Middle frontal gyrus (tissue), 1 donor: ENCODE data around the gene COL4A1.

ENCODE experiments used
- DNase-seq: peaks from one replicate; pipeline ENCODE4 v3.0.0-alpha.2; 2015; ENCODE audit warnings: low spot score; ENCODE audit errors: extremely low spot score

COL4A1 gene

DNA sequence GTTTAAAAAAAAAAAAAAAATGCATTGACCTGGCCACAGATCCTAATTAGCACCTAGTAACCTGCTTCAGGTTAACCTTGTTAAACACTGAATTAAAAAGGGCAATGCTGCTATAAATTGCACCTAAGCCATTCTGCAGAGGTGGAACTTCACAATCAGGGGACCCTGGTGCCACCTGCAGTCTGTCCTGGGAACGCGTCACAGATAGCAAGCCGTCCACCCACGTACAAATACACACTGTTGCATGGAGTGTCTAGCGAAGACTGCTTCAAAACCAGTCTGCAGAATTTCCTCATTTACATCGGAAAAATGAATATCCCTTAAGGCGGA lies 169.3 kb downstream of the COL4A1 start:
- no peak for DNase-seq

DNA sequence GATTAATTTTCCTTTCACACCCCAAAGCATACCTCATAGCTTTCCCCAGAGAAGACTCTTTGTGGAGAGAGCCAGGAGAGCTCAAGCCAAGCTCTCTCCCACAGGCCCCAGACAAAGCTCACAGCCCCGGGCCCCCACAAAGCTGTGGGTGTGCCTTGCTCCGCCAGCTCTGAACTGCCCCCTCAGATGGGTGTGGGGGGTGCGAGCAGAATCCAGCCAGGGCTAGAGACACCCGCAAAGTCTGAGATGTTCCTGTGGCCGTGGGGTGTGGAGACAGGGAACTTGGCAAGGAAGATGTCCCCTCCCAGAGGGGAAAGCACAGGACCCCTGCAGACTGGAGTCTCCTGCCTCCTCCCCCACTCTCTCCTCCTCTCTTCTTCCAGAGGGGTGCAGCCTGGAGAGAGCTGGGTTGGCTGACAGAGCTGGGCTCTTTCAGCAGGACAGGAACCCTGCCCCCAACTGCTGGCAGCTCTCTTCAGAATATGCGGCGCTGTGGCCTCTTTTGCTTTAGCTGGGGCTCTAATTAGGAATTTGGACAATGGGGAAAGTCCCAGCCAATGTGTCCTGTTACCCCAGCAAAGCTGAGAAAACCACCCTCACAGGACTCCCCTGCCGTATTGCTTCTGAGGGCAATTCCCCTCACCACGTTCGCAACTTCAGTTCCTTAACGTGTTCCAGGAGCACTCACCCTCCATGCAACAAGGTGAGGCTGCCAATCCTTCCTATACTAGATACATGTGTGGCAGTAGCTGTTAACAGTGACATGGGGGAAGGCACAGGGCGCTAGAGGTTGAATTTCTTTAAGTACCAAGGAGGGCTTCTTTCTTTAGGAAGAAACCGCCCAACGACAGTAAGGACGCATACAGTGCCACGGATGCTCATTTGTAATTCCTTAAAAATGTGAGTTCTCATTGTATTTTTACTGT lies 170.0 kb downstream of the COL4A1 start:
- no peak for DNase-seq

DNA sequence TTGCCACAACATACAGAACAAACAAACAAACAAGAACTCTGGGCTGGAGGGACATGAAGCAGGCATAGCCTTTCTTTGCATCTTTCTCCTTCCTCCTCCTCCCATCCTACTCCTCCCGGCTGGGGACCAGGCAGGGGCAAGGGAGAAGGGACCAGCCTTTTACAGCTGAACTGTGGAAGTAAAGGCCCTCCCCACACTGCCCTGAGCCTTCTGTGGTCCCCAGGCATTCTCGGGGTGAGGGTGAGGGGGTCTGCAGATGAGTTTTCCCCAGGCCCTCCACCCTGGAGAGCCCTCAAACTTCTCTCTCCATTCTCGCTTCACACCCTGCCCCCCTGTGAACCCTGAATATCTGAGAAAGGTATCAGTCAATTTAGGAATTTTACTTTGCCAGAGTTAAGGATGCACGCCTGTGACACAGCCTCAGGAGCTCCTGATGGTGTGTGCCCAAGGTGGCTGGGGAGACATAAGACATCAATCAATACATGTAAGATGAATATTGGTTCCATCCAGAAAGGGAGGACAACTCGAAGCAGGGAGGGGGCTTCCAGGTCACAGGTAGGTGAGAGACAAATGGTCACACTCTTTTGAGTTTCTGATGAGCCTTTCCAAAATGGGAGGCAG lies 170.9 kb downstream of the COL4A1 start:
- DNase-seq: no peak

DNA sequence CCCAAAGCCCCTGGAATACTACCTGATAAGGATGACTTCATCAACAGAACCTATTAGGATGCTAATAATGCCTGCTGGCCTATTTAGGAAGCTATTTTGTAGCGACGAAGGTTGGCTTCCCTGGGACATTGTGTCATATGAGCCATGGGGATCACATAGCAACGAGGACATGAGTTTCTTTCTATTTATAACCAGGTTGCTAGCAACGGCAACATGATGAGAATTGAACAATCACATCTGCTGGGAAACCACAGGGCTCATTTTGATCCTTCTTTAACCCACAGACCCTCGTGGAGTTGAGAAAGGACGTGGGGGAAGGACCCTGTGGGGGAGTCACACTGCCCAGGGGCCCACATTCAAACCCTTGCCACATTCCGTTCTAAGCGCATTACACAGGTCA lies 172.2 kb downstream of the COL4A1 start:
- no peak for DNase-seq

DNA sequence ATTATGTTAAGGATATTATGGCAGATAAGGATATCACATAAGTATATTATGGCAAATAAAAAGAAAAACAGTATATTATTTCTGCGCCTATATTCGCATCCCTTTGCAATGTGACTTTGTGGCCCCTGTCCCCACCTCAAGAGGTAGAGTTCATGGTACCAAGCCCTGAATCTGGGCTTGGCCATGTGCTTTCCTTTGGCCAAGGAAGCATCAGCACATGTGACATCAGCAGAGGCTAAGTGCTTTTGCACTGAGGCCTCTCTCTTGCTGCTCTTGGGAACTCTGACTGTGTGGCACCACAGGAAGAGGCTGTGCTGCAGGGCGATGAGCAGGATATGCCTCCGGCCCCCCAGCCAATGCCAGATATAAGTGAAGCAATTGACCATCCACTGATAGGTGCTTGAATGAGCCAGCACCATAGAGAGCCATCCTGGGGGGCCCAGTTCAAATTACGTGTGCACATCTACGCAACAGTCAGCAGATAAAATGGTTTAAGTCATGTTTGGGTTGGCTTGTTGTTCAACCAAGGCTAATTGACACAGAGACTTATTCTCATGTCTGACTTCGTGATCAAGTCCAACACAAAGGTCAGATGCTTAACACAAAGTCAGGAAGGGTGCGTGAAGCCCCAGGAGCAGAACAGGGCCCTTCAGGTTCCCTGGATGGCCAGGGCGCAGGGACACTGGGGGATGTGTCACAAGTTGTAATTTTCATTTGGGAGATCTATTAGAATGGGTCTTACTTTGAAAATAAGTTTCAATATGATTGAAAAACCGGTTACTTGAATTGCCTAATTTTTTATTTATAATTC lies 173.3 kb downstream of the COL4A1 start:
- DNase-seq: no peak

DNA sequence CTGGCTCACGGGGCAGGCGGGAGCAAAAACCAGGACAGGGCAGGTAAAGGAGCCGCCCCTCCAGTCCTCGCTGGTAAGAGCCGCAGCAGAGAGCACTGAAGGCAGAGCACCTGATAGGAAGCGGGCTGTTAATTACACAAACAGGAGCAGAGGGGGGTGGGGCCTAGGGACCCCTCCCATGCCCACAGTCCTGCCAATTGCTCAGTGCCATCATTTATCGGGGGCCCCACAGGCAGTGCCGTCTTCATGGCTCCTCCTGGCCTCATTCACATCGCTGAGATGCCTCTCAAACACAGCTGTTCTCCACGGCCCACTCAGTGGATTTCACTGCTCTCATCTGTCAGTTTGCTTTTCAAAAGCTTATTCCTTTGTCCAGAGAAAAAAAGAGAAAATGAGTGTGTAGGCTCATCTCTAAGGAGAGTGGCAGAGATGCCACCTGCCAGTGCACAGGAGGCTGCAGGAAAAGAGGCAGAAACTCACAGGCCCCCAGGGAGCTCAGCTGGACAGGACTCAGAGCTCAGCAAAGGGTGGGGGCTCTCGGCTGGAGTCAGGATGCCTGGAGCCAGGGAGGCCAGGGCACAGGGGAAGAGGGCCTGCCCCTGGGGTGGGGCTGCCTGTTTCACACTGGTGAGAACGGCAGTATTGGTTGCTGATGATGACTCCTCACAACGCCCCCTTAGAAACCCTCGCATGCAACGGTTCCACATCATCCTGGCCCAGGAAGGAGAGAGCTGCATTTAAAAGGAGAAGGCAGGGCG lies 174.6 kb downstream of the COL4A1 start:
- DNase-seq: no peak

DNA sequence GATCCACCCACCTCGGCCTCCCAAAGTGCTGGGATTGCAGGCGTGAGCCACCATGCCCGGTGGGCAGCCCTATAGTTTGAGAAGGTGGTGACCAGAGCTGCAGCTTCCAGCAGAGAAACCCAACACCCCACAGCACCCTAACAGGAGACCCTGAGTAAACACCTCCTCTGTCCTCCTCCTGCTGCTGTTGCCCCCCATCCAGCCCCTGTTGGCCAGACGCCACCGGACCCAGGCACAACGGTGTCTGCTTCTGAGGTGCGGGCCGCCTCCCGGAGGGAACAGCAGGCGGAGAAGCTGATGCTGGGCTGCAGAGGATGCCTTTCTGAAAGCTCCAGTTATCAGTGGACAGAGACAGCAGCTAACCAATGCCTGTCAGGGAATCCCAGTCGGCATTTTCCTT lies 175.5 kb downstream of the COL4A1 start:
- no peak for DNase-seq

DNA sequence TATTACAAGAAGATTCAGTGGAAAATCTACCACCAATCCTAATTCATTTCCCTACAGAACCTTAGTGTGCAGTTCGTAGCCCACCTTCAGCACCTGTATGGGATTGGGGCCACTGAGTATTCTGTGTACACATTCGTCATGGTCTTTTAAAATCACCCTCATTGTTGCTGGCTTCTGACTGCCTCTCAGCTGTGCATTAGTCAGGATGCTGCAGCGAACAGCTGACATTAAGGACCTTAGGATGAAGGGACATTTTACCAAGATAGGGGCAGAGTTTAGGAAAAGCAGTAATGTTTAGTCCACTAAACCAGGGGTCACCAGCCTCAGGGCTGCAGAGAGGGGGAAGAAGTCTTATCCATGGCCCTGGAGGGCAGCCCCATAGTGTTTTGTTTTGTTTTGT lies 176.5 kb downstream of the COL4A1 start:
- no peak for DNase-seq

DNA sequence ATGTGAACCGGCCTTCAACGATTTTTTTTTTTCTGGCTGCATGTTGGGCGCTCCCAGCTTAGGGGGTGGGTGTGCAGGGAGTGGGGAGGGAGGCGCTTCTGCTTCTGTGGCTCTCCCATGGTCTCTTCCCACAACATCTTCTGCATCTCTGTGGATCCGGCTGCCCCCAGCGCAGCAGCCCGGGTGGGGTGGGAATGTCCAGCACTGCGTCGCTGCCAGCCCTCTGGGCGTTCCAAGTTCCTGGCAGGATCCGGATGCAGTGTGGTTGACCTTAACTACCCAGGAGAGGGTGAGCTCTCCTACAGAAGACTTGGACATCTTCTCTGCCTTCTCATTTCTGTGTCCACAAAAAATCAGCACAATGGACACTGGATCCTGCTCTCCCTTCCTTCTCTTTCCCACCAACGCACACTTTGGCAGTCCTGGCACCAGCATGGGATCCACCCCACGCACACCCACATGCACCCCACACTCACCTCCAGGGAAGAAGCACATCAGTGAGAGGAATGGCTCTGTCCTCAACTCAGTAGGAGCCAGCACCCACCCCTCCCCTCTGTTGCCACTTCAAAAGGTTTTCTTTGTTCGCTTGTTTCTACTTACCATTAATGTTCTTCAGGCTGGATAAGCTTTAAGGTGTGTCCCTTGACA lies 177.3 kb downstream of the COL4A1 start:
- DNase-seq: no peak

DNA sequence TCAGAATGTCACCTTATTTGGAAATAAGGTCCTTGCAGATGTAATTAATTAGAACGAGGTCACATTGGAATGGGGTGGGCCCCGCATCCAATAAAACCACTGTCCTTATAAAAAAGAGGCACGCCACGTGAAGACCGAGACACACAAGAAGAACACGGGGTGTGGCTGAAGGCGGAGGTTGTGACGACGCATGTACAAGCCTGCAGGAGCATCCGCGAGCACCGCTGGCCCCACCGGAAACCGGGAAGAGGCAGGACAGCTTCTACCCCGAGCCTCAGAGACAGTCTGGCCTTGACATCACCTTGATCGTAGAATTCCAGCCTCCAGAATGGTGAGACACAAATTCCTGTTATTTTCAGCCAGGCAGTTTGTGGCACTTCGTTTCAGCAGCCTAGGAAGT lies 177.9 kb downstream of the COL4A1 start:
- no peak for DNase-seq

DNA sequence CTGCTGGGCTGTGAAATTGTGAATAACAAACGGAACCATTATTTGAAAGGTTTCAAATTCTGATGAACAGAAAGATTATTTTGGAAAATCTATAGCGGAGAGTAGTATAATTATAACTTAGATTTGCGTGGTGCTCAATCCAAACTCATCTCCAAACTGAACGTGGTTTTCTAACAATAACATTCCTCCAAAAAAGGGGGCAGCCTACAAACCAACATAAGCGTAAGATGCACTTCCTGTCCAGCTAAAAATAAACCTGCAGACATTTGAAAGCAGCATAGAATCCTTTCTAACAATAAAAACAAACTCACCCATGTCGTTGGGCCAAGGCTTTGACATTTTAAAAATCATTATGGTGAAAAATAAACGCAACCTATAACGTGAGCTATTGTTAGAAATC lies 178.4 kb downstream of the COL4A1 start:
- DNase-seq: no peak

DNA sequence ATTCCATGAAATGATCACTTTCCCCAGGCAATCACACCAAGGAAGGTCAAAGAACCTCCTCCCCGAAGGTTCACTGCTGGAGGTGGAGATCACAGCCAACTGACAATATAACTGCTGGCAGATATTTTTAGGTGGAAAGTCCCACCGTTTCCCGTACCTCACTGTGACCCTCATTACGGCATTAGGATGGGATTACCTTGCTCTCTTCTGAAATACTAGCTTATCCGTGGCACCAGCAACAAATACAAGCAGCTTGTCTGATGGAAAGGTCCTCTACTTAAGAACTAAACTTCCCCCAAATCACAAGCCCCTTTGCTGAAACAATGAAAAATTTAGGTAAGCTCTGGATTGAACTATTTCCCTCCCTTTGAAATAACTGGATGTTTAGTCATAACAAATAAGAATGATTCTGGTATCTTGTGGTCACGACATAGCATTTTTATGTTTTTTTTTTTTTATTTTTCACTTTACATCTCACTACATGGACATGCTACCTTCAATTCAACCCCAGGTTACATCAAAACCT lies 178.9 kb downstream of the COL4A1 start:
- no peak for DNase-seq

DNA sequence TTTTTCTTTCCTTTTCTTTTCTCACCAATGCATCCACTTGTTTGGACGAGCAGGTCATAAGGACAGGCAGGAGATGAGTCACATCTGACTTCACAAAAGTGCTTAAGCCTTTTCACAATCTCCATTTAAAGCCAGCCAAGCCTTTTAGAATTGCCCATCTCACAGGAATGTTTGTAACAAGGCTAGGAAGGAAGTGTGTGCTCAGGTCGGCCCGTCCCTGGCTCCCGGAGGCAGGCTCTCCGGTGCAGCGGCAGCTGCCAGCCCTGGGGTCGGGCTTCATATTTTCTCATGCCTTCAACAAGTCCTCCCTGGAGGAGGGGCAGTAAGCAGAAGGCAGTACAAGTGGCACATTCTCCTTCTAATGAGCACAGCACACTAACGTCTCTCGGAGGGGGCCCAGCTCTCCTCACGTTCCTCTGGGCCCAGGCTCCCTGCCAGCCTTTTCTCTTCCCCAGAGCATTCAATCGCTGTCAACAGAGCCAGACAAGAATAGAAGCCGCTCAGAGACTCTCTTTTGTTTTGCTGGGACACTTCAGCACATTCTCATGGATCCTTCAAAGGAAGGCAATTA lies 180.5 kb downstream of the COL4A1 start:
- DNase-seq: no peak

DNA sequence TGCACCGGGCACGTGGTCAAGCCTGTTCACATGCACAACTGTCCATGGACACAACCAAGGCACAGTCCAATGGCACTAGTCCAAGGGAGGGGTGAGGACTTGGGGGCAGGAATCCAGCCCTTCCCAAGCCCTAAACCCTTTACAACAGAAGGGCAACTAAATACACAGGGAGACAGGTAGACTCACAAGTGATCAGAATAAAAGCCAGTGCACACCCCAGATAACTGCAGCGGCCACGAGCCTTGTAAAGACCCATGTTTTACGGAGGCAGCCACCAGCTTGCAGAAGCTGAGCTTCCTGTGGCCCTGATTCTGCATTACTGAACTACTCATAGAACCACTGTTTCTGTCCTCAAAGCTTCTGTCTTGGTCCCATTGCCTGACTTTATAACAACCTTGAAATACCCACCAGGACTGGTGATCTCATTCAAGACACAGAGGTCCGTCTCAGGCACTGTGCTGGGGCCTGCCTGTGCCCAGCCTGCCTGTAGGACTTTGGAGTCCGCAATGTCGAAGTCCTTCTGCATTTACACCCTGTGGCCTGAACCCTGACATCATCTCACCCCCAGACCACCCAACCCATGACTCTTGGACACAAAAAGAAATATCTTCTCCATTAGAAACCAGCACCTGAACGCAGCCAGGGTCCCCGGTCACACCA lies 181.2 kb downstream of the COL4A1 start:
- DNase-seq: no peak

DNA sequence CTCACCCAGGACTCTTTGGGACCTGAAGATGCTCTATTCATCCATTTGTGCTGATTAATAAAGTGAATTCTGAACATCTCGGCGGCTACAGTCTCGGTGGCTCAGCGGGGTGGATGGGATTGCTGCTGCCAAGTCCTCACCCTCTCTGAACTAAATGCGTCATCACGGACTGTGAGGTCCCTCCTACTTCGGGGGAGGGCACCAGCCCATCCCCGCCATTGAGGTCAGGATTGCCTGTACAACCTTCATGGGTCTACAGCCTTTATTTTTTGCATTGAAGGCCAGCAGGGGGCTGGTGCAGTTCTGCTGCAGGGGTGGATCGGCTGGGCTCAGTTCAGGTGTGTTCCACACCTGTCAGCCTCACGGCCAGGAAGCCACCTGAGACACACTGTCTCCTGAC lies 181.8 kb downstream of the COL4A1 start:
- DNase-seq: no peak

DNA sequence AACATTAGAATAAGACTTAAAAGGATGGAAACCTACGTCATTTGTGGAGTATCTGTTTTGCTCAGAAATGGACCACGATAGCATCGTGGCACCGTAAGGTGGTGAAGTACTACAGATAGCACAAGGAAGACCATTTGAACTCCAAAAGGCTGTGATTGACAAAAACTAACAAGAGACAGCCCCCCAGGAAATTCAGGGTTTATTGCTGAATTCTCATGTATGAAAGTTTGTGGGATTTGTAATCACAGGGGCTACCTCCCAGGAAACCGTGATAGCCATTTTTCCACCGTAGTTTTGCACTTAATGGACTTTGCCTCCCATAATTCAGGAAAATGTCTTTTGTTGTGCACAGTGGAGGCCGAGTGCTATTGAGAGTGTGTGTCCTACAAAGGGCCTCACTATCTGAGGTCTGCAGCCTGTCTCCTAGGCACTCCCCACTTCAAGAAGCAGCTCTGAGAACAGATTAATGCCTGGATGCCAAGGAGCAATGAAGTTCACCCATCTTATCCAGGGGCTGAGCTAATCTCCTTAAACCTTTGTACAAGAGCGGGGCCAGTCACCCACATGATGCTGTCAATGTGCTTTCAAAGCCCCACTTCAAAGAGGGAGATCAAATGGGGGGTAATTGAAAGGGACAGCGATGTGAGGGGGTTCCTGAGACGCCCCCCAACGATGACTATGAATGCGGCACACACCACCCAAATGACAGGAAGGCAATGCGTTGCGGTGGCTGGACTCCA lies 182.6 kb downstream of the COL4A1 start:
- DNase-seq: no peak

DNA sequence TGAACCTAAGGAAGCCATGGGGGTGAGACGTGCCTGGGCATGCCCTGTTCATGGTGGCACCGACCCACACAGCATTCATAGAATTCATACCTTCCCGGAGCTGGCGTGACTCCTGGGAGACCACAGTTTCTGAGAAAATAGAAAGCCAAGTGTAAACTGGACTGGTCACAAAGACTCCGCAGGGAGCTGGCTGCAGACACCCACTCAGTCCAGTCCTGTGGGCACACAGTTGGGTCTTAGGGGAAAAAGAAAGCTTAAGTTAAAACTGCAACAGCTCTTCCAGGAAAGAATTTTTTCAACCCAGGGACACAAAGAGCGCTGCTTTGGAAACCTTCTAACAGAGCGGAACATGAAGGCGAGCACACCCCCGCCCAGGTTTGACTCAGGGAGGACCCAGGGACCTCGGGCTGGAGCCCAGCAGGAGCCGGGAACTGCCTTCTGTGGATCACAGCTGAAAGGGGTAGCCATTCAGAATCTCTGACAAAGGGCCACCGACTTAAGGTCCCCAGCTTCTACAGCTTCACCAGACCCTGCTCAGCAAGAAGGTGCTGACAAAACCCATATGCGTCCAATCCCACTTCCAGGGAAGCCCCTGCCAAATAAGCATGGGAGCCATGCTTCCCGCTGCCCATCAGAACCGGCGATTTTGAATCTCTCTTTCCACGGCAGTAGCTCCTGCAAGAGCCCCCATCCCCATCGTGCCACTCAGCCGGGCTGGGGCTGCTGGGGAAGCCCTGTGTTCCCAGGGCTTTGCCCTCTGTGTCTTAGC lies 183.7 kb downstream of the COL4A1 start:
- DNase-seq: no peak

DNA sequence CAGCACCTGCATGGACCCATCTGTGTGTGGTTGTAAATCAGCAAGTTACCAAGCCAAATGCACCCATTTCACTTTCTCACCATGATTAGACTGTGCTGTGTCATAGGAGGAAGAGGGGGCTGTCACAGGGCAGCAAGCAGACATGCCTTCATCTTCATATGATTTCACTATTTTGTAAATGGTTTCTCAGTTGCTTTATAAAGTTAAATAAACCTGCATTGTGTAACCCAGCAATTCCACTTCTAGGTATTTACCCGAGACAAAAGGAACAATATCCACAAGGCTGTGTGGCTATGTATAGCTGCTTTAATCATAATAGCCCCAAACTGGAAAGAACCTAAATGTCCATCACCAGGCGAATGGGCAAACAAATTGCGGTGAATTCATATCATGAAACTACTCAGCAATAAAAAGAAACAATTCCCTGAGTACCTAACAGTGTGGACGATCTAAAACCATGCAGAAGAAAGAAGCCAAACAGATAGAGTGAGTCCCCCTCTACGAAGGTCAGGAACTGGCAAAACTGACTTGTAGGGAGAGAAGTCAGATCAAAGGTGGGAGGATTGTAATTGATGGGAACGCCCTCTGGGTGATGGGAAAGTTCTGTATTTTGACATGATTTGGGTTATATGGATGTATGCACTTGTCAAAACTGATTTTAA lies 185.4 kb downstream of the COL4A1 start:
- no peak for DNase-seq
